H9 (cell line): ENCODE measurements around the gene STK35. TPM values are rescaled to one million over a fixed set of nuclear protein-coding genes. Genes with fewer than 3 reads are reported as not detected.

Experiments
- DNase-seq: peaks from one replicate; pipeline ENCODE4 v3.0.0-alpha.2; 2017
- H2AFZ ChIP-seq: one replicate; pipeline ENCODE4 v1.6.1; 2013; ENCODE audit warnings: mild to moderate bottlenecking, low read length, control low read depth, moderate library complexity
- H2AK5ac ChIP-seq: 2 replicates; pipeline ENCODE4 v1.6.1; 2013; ENCODE audit warnings: low read length, control low read depth, mixed read lengths; ENCODE audit not compliant: insufficient read length
- H2BK120ac ChIP-seq: one replicate; pipeline ENCODE4 v1.6.1; 2013; ENCODE audit warnings: low read depth, mild to moderate bottlenecking, low read length, control low read depth, inconsistent platforms; ENCODE audit not compliant: poor library complexity, severe bottlenecking
- H2BK12ac ChIP-seq: 2 replicates; pipeline ENCODE4 v1.6.1; 2013; ENCODE audit warnings: low read length, control low read depth, mixed read lengths, low read depth; ENCODE audit not compliant: insufficient read length
- H2BK15ac ChIP-seq: 2 replicates; pipeline ENCODE4 v1.6.1; 2013; ENCODE audit warnings: low read depth, low read length, control low read depth
- H2BK20ac ChIP-seq: one replicate; pipeline ENCODE4 v1.6.1; 2013; ENCODE audit warnings: low read depth, mild to moderate bottlenecking, low read length, control low read depth, inconsistent platforms; ENCODE audit not compliant: poor library complexity, severe bottlenecking
- H2BK5ac ChIP-seq: 2 replicates; pipeline ENCODE4 v1.6.1; 2013; ENCODE audit warnings: low read length, control low read depth, mixed read lengths; ENCODE audit not compliant: insufficient read length
- H3K14ac ChIP-seq: 2 replicates; pipeline ENCODE4 v1.6.1; 2013; ENCODE audit warnings: low read length, control low read depth; ENCODE audit not compliant: insufficient read depth
- H3K18ac ChIP-seq: 2 replicates; pipeline ENCODE4 v1.6.1; 2013; ENCODE audit warnings: low read depth, mild to moderate bottlenecking, mixed read lengths, low read length, control low read depth; ENCODE audit not compliant: insufficient read length
- H3K23ac ChIP-seq: 2 replicates; pipeline ENCODE4 v1.6.1; 2013; ENCODE audit warnings: low read length, control low read depth, mixed read lengths, low read depth; ENCODE audit not compliant: insufficient read length
- H3K23me2 ChIP-seq: 2 replicates; pipeline ENCODE4 v1.6.1; 2013; ENCODE audit warnings: low read depth, mild to moderate bottlenecking, mixed read lengths, low read length, control low read depth; ENCODE audit not compliant: insufficient read length, poor library complexity, severe bottlenecking
- H3K27ac ChIP-seq: 2 replicates; pipeline ENCODE4 v1.5.1; 2013; ENCODE audit warnings: low read length, control low read depth, mixed read lengths, low read depth; ENCODE audit not compliant: insufficient read length
- H3K27me3 ChIP-seq: 2 replicates; pipeline ENCODE4 v1.6.1; 2013; ENCODE audit warnings: low read length, control low read depth, inconsistent platforms; ENCODE audit not compliant: insufficient read depth
- H3K4ac ChIP-seq: 2 replicates; pipeline ENCODE4 v1.6.1; 2013; ENCODE audit warnings: low read depth, mild to moderate bottlenecking, control low read depth, inconsistent platforms, low read length, moderate library complexity
- H3K4me1 ChIP-seq: 2 replicates; pipeline ENCODE4 v1.6.1; 2013; ENCODE audit warnings: low read length, control low read depth, inconsistent platforms; ENCODE audit not compliant: insufficient read depth
- H3K4me2 ChIP-seq: 2 replicates; pipeline ENCODE4 v1.6.1; 2013; ENCODE audit warnings: low read length, control low read depth, mixed read lengths; ENCODE audit not compliant: insufficient read length, insufficient read depth
- H3K56ac ChIP-seq: 2 replicates; pipeline ENCODE4 v1.6.1; 2013; ENCODE audit warnings: low read depth, mild to moderate bottlenecking, mixed read lengths, low read length, control low read depth; ENCODE audit not compliant: insufficient read length
- H3K79me1 ChIP-seq: 2 replicates; pipeline ENCODE4 v1.6.1; 2013; ENCODE audit warnings: low read depth, mild to moderate bottlenecking, moderate library complexity, low read length, control low read depth, inconsistent platforms; ENCODE audit not compliant: insufficient read depth, poor library complexity, severe bottlenecking
- H3K79me2 ChIP-seq: 2 replicates; pipeline ENCODE4 v1.6.1; 2013; ENCODE audit warnings: low read length, control low read depth, inconsistent platforms; ENCODE audit not compliant: insufficient read depth
- H3K9ac ChIP-seq: 2 replicates; pipeline ENCODE4 v1.6.1; 2013; ENCODE audit warnings: low read length, control low read depth, mixed read lengths; ENCODE audit not compliant: insufficient read length; ENCODE audit errors: extremely low read depth
- H3K9me3 ChIP-seq: one replicate; pipeline ENCODE4 v1.6.1; 2013; ENCODE audit warnings: low read depth, low read length, inconsistent platforms; ENCODE audit not compliant: control insufficient read depth
- H3T11ph ChIP-seq: one replicate; pipeline ENCODE4 v1.6.1; 2013; ENCODE audit warnings: mild to moderate bottlenecking, low read length, control low read depth, inconsistent platforms
- H4K20me1 ChIP-seq: one replicate; pipeline ENCODE4 v1.6.1; 2013; ENCODE audit not compliant: control insufficient read depth, insufficient read length, insufficient read depth
- H4K5ac ChIP-seq: 2 replicates; pipeline ENCODE4 v1.6.1; 2013; ENCODE audit warnings: low read depth, mild to moderate bottlenecking, mixed read lengths, low read length, control low read depth; ENCODE audit not compliant: insufficient read length
- H4K8ac ChIP-seq: replicated peaks from 2 replicates; pipeline ENCODE4 v1.6.1; 2013; ENCODE audit warnings: low read length, control low read depth, mixed read lengths, low read depth; ENCODE audit not compliant: insufficient read length
- H4K91ac ChIP-seq: 2 replicates; pipeline ENCODE4 v1.6.1; 2013; ENCODE audit warnings: low read depth, mild to moderate bottlenecking, moderate library complexity, mixed read lengths, low read length, control low read depth; ENCODE audit not compliant: insufficient read length
- H3K27ac Mint-ChIP-seq, 3 experiments: 2 replicates in 2 of 3; 3 replicates in 1 of 3; pipeline ENCODE4 v1.8.0; 2020 to 2021; ENCODE audit warnings: mixed read lengths in 3 of 3, mild to moderate bottlenecking in 1 of 3, moderate library complexity in 1 of 3
- H3K27me3 Mint-ChIP-seq: 2 replicates; pipeline ENCODE4 v1.8.0; 2021; ENCODE audit warnings: low read depth, mild to moderate bottlenecking, moderate library complexity, mixed read lengths
- H3K36me3 Mint-ChIP-seq, 3 experiments: 2 replicates in 2 of 3; 3 replicates in 1 of 3; pipeline ENCODE4 v1.8.0; 2020 to 2021; ENCODE audit warnings: low read depth in 3 of 3, mixed read lengths in 3 of 3; ENCODE audit not compliant: insufficient read depth in 1 of 3
- H3K4me1 Mint-ChIP-seq, 2 experiments: 2 replicates each; pipeline ENCODE4 v1.8.0; 2020; ENCODE audit warnings: mixed read lengths in 2 of 2
- H3K4me3 Mint-ChIP-seq, 2 experiments: 2 replicates in 1 of 2; 3 replicates in 1 of 2; pipeline ENCODE4 v1.8.0; 2020 to 2021; ENCODE audit warnings: mild to moderate bottlenecking in 2 of 2, mixed read lengths in 2 of 2, moderate library complexity in 1 of 2
- H3K9me3 Mint-ChIP-seq, 2 experiments: 2 replicates in 1 of 2; 3 replicates in 1 of 2; pipeline ENCODE4 v1.8.0; 2020; ENCODE audit warnings: mild to moderate bottlenecking in 2 of 2, mixed read lengths in 2 of 2, moderate library complexity in 1 of 2
- CTCF ChIP-seq: fragments of 200-600 bp; sonication (generic); conservative IDR thresholded peaks from 3 replicates; pipeline ENCODE4 v1.8.0; 2021; ENCODE audit warnings: antibody characterized with exemption, mild to moderate bottlenecking
- WGBS: extraction: QIAGEN DNeasy Blood & Tissue Kit; methylation state at CpG from one replicate; pipeline ENCODE4 v1.1.7; 2013; ENCODE audit warnings: missing lambda C conversion rate, low lambda C conversion rate, mixed read lengths; ENCODE audit not compliant: insufficient read length; ENCODE audit errors: extremely low coverage; 5-methylcytosine and 5-hydroxymethylcytosine counted together
- total RNA-seq: library from RNA; stranded (reverse); gene quantifications from 2 replicates; pipeline ENCODE4 v1.2.1, GENCODE V29; 2021

STK35 gene
- total RNA-seq, 1 experiment from 2014 or later = 66.2 TPM

- no CpG with 5 or more reads among the region's 13 CpGs for WGBS
- Histone ChIP-seq H3K79me1 (no peaks in the 10 kb centered on the region), H2BK20ac (no peak overlapping the region), H3K56ac (no peak overlapping the region), H3K9ac (peak overlapping the region; percentile 83), H2BK15ac (no peak overlapping the region), H4K5ac (no peak overlapping the region), H2BK12ac (no peak overlapping the region), H3K4me2 (peak overlapping the region; percentile 97), H2BK120ac (no peak overlapping the region), H3K27me3 (no peaks in the 10 kb centered on the region), H4K8ac (no peak overlapping the region), H3K4ac (no peak overlapping the region), H3K23ac (no peak overlapping the region), H2AFZ (no peak overlapping the region), H3K79me2 (peaks cover 7% of the 10 kb centered on the region; the same call in 1 of the 2 replicates), H3K9me3 (no peaks in the 10 kb centered on the region), H3K18ac (peak overlapping the region; percentile 68), H4K91ac (no peak overlapping the region), H4K20me1 (no peaks in the 10 kb centered on the region), H3T11ph (no peak overlapping the region), H2BK5ac (no peak overlapping the region), H3K27ac (no peak overlapping the region), H2AK5ac (no peak overlapping the region), H3K23me2 (peaks cover 20% of the 10 kb centered on the region), H3K14ac (peak overlapping the region; percentile 69), H3K4me1 (no peaks in the 10 kb centered on the region)
- peak overlapping the region; percentile 87 to 95 for H3K4me3 Mint-ChIP-seq
- H3K4me1 Mint-ChIP-seq = peaks cover 42 to 45% of the 10 kb centered on the region in 2 experiments
- DNase-seq = no peak
- H3K27ac Mint-ChIP-seq = peak overlapping the region; percentile 16 to 85 (median 55); a peak in 2 of 7 replicates
- H3K27me3 Mint-ChIP-seq = peaks cover 2% of the 10 kb centered on the region; the same call in 1 of the 2 replicates
- TF ChIP-seq CTCF = no peak
- peaks cover 0 to 3% of the 10 kb centered on the region in 2 experiments; a peak in 2 of 5 replicates for H3K9me3 Mint-ChIP-seq
- peaks cover 12 to 41% (median 25%) of the 10 kb centered on the region in 3 experiments; a peak in 6 of 7 replicates for H3K36me3 Mint-ChIP-seq
Measured at GRCh38 chr20:2103461-2104153, 2.0 kb downstream of the STK35 start.
